ENCODE data around the gene SLC39A10. TPM values are rescaled to one million over a fixed set of nuclear protein-coding genes. Genes with fewer than 3 reads are reported as not detected.

SLC39A10 gene
- total and polyA plus RNA-seq, 10 of the 15 experiments (the other 5 are each of a cell fraction or from before 2014, with no cell fraction given), result 2.0 to 23.6 (median 7.9) TPM

- ChIA-PET RAD21 (ENCODE audit: unreplicated experiment) (no interaction called here), CTCF (no interaction called here), POLR2A (no interaction called here), SMC1A (ENCODE audit: uncharacterized antibody, unreplicated experiment) (interaction anchor here (1.2 kb wide), 1 partner anchor 24 kb away, joined by 3 read pairs; no protein-coding TSS in a partner anchor)
- no peak overlapping the region for H3K27ac ChIP-seq (ENCODE audit: control insufficient read depth, insufficient read depth)
- no peak overlapping the region for H3K4me2 ChIP-seq (ENCODE audit: control insufficient read depth, insufficient read depth)
- H3K4me1 ChIP-seq (ENCODE audit: control insufficient read depth, insufficient read depth, low read length), result no peaks in the 10 kb centered on the region
- in situ Hi-C loops (cut with MboI), result no loop called here
- H3K79me2 ChIP-seq (ENCODE audit: control insufficient read depth, insufficient read depth, low read length), result no peaks in the 10 kb centered on the region
- ATAC-seq (no peak), DNase-seq (ENCODE audit: low read depth, low spot score) (no peak), FAIRE-seq (no peak)
- no peaks in the 10 kb centered on the region for H3K9me3 ChIP-seq (replicated peaks; ENCODE audit: control insufficient read depth, insufficient read depth, low read length)
- intact Hi-C loops (cut with micrococcal nuclease; ENCODE audit: unreplicated experiment), result no loop called here
- H2AFZ ChIP-seq (ENCODE audit: control insufficient read depth, low read depth, low read length), result no peak overlapping the region
- no peak for TF ChIP-seq ZBED1 (IDR thresholded peaks at IDR 0.05; ENCODE audit: borderline replicate concordance)
- TF ChIP-seq CTCF (IDR thresholded peaks at IDR 0.05 in 2 of 3, conservative IDR thresholded peaks at IDR 0.05 in 1 of 3; ENCODE audit: control insufficient read depth in 2 of 3, extremely low read depth in 1 of 3, insufficient read depth in 1 of 3, low read depth in 3 of 3, low read length in 3 of 3), result no peak
- TF ChIP-seq BCL3 (IDR thresholded peaks at IDR 0.05; ENCODE audit: borderline replicate concordance, insufficient read depth, low read depth, low read length, poor library complexity, severe bottlenecking), result no peak
- no peak for TF ChIP-seq ZNF687 (IDR thresholded peaks at IDR 0.05)
- H3K27me3 ChIP-seq (replicated peaks in 1 of 2; ENCODE audit: control insufficient read depth in 2 of 2, insufficient read depth in 2 of 2, low read length in 1 of 2), result no peaks in the 10 kb centered on the region; a peak in 1 of 4 replicates
- BruUV-seq (replicated peaks), result no TSS peak
- H3K36me3 ChIP-seq (ENCODE audit: control insufficient read depth in 2 of 2, insufficient read depth in 2 of 2, low read length in 1 of 2), result no peaks in the 10 kb centered on the region
- no peaks in the 10 kb centered on the region for H4K20me1 ChIP-seq (ENCODE audit: control insufficient read depth, insufficient read depth)
- H3K4me3 ChIP-seq, result no peak overlapping the region
- H3K9ac ChIP-seq (ENCODE audit: control insufficient read depth, insufficient read depth, low read length), result no peak overlapping the region
Observed at GRCh38 chr2:195610717-195611116, 46.3 kb upstream of the SLC39A10 start.

Measured in GM12878 (cell line).